PFSK-1 (cell line): ENCODE measurements around the gene ADGRG3.

Experiments
- FOXP2 ChIP-seq: optimal IDR thresholded peaks from 2 replicates; pipeline ENCODE3; 2011; ENCODE audit warnings: borderline replicate concordance, control low read depth, inconsistent platforms; ENCODE audit not compliant: insufficient read depth; ENCODE audit errors: extremely low read length, extremely low read depth
- POLR2AphosphoS5 ChIP-seq: IDR thresholded peaks from 2 replicates; pipeline ENCODE4 v1.6.1; 2012; ENCODE audit warnings: low read depth, mild to moderate bottlenecking, control low read depth, low read length, moderate library complexity
- REST ChIP-seq, 2 experiments: IDR thresholded peaks; 2 replicates each; pipeline versions ENCODE4 v1.6.1 to v1.8.0; 2011 to 2012; ENCODE audit warnings: low read depth in 2 of 2, low read length in 2 of 2, control low read depth in 1 of 2, inconsistent platforms in 1 of 2, mild to moderate bottlenecking in 1 of 2, moderate library complexity in 1 of 2; ENCODE audit not compliant: insufficient read depth in 1 of 2
- SIN3A ChIP-seq: IDR thresholded peaks from 2 replicates; pipeline ENCODE4 v1.6.1; 2012; ENCODE audit warnings: mild to moderate bottlenecking, low read length, moderate library complexity, borderline replicate concordance; ENCODE audit not compliant: insufficient read depth
- TAF1 ChIP-seq: IDR thresholded peaks from 2 replicates; pipeline ENCODE4 v1.6.1; 2012; ENCODE audit warnings: low read length, control low read depth, borderline replicate concordance; ENCODE audit not compliant: insufficient read depth

ADGRG3 gene

GRCh38 chr16:57721356-57722209 lies 53.5 kb downstream of the ADGRG3 start:
- TF ChIP-seq REST (IDR thresholded peaks at IDR 0.05; ENCODE audit: insufficient read depth in 1 of 2, low read depth in 2 of 2, low read length in 2 of 2), result no peak
- TF ChIP-seq POLR2AphosphoS5, result no peak
- TF ChIP-seq SIN3A, result no peak
- TF ChIP-seq FOXP2, result no peak
- no peak for TF ChIP-seq TAF1

DNA sequence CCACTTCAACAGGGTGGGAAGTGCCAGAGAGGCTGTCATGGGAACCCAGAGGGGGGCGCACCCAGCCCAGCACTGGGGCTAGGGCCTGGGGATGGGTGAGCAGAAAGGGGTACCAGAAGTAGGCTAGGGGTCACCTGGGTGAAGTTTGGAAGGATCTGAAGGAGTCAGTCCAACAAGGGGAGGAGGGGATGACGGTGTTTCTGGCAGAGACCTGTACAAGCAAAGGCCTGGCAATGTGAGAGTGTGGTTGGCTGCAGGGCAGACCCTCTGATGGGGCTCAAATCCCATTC lies 54.0 kb downstream of the ADGRG3 start:
- TF ChIP-seq TAF1 (no peak), REST (IDR thresholded peaks at IDR 0.05; ENCODE audit: insufficient read depth in 1 of 2, low read depth in 2 of 2, low read length in 2 of 2) (no peak), SIN3A (no peak), FOXP2 (no peak), POLR2AphosphoS5 (no peak)

GRCh38 chr16:57722651-57723050 lies 54.5 kb downstream of the ADGRG3 start:
- no peak for TF ChIP-seq FOXP2
- no peak for TF ChIP-seq SIN3A
- no peak for TF ChIP-seq REST (IDR thresholded peaks at IDR 0.05; ENCODE audit: insufficient read depth in 1 of 2, low read depth in 2 of 2, low read length in 2 of 2)
- TF ChIP-seq TAF1, result no peak
- no peak for TF ChIP-seq POLR2AphosphoS5

DNA sequence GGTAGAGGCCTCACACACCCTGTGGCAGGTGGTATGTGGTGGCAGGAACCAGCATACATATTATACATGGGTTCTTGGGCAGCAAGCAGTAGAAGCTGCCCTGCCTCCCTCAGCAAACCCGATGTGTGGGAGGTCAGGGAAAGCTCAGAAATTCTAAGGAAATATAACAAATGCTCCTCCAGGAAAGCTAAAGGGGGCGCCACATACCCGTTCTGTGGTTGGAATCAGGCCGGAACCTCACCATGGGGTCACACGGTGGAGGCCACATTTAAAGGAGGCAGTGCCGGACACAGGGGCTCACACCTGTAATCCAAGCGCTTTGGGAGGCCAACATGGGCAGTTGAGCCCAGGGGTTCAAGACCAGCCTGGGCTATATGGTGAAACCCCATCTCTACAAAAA lies 55.1 kb downstream of the ADGRG3 start:
- no peak for TF ChIP-seq REST (IDR thresholded peaks at IDR 0.05; ENCODE audit: insufficient read depth in 1 of 2, low read depth in 2 of 2, low read length in 2 of 2)
- no peak for TF ChIP-seq TAF1
- no peak for TF ChIP-seq FOXP2
- TF ChIP-seq POLR2AphosphoS5, result no peak
- no peak for TF ChIP-seq SIN3A
